Astrocyte (in vitro differentiated cells and primary cell): ENCODE measurements around the gene IFNAR1. TPM values are rescaled to one million over a fixed set of nuclear protein-coding genes. Genes with fewer than 3 reads are reported as not detected.

Experiments used
- DNase-seq: peaks from one replicate; pipeline ENCODE4 v3.0.0-alpha.2; 2010; ENCODE audit warnings: low read depth
- FAIRE-seq: peaks from 2 replicates; lab custom pipeline; 2011; peaks lifted over from hg19 to GRCh38; lab: Jason Lieb, UNC
- H2AFZ ChIP-seq: 2 replicates; pipeline ENCODE4 v1.6.0; 2012; ENCODE audit warnings: low read depth, low read length, inconsistent platforms
- H3K27ac ChIP-seq: 2 replicates; pipeline ENCODE4 v1.5.1; 2011; ENCODE audit warnings: low read depth, low read length, inconsistent platforms
- H3K27me3 ChIP-seq: 2 replicates; pipeline ENCODE4 v1.6.0; 2011; ENCODE audit warnings: low read length, inconsistent platforms; ENCODE audit not compliant: insufficient read depth
- H3K36me3 ChIP-seq: 2 replicates; pipeline ENCODE4 v1.5.1; 2011; ENCODE audit warnings: low read length, inconsistent platforms; ENCODE audit not compliant: insufficient read depth
- H3K4me1 ChIP-seq: 2 replicates; pipeline ENCODE4 v1.5.1; 2011; ENCODE audit warnings: low read length, inconsistent platforms; ENCODE audit not compliant: insufficient read depth
- H3K4me2 ChIP-seq: 2 replicates; pipeline ENCODE4 v1.6.0; 2012; ENCODE audit warnings: low read length, inconsistent platforms
- H3K4me3 ChIP-seq: 2 replicates; pipeline ENCODE4 v1.5.1; 2011; ENCODE audit warnings: low read depth, mild to moderate bottlenecking, low read length, inconsistent platforms; ENCODE audit not compliant: insufficient read depth
- H3K79me2 ChIP-seq: 2 replicates; pipeline ENCODE4 v1.6.0; 2012; ENCODE audit warnings: mild to moderate bottlenecking, low read length, inconsistent platforms; ENCODE audit not compliant: insufficient read depth
- H3K9ac ChIP-seq: 2 replicates; pipeline ENCODE4 v1.6.0; 2012; ENCODE audit warnings: mild to moderate bottlenecking, low read length, inconsistent platforms
- H3K9me3 ChIP-seq: 2 replicates; pipeline ENCODE4 v1.5.1; 2012; ENCODE audit warnings: low read depth, mild to moderate bottlenecking, low read length, inconsistent platforms; ENCODE audit not compliant: insufficient read depth
- H4K20me1 ChIP-seq: 2 replicates; pipeline ENCODE4 v1.6.0; 2012; ENCODE audit warnings: low read length, inconsistent platforms; ENCODE audit not compliant: insufficient read depth
- H3K27ac Mint-ChIP-seq: one replicate; pipeline ENCODE4 v1.8.0; 2021; ENCODE audit warnings: mild to moderate bottlenecking, mixed read lengths; ENCODE audit not compliant: unreplicated experiment
- H3K27me3 Mint-ChIP-seq: one replicate; pipeline ENCODE4 v1.8.0; 2021; ENCODE audit warnings: low read depth, mixed read lengths; ENCODE audit not compliant: unreplicated experiment
- H3K36me3 Mint-ChIP-seq: one replicate; pipeline ENCODE4 v1.8.0; 2021; ENCODE audit warnings: low read depth, mixed read lengths; ENCODE audit not compliant: unreplicated experiment
- H3K4me1 Mint-ChIP-seq: one replicate; pipeline ENCODE4 v1.8.0; 2021; ENCODE audit warnings: low read depth, mixed read lengths; ENCODE audit not compliant: unreplicated experiment
- H3K4me3 Mint-ChIP-seq: one replicate; pipeline ENCODE4 v1.8.0; 2021; ENCODE audit warnings: mild to moderate bottlenecking, moderate library complexity, mixed read lengths; ENCODE audit not compliant: unreplicated experiment
- H3K9me3 Mint-ChIP-seq: one replicate; pipeline ENCODE4 v1.8.0; 2021; ENCODE audit warnings: mild to moderate bottlenecking, mixed read lengths; ENCODE audit not compliant: unreplicated experiment
- EZH2 ChIP-seq: IDR thresholded peaks from 2 replicates; pipeline ENCODE4 v1.6.1; 2012; ENCODE audit warnings: mild to moderate bottlenecking, low read length, inconsistent platforms; ENCODE audit not compliant: insufficient read depth
- total RNA-seq: library from RNA; stranded (reverse); gene quantifications from 2 replicates; pipeline ENCODE4 v1.2.1, GENCODE V29; 2021
- TF ChIP-seq, protein P1 (sequence below): IDR thresholded peaks from 2 replicates; pipeline ENCODE4 v1.5.1; 2011; ENCODE audit warnings: low read depth, mild to moderate bottlenecking, inconsistent platforms, low read length, moderate library complexity; ENCODE audit not compliant: insufficient read depth

IFNAR1 gene
- total RNA-seq, 1 donor from 2014 or later = 44.0 TPM

DNA sequence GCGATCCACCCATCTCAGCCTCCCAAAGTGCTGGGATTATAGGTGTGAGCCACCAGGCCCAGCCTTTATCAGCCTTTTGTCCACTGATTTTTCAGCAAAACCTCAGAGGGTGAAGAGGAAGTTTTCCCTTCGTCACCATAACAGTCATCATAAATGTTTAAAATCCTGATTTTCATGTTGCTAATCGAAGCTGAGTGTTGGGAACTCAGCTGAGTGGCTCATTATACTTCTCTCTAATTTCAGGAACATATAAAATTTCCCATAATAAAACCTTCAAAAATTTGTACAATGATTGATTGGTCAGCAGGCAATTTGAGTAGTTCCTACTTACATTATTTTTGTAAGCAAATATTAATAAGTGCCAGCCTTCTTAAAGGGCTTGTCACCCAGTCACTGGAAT lies 46.6 kb downstream of the IFNAR1 start:
- Mint-ChIP-seq H3K27me3 (no peaks in the 10 kb centered on the region), H3K27ac (no peak overlapping the region)
- no peak overlapping the region for H3K4me3 ChIP-seq

GRCh38 chr21:33372582-33372981 lies 47.8 kb downstream of the IFNAR1 start:
- Histone ChIP-seq H3K79me2 (no peaks in the 10 kb centered on the region), H3K27ac (no peak overlapping the region), H3K4me1 (peaks cover 4% of the 10 kb centered on the region), H3K4me3 (no peak overlapping the region), H3K4me2 (no peak overlapping the region), H3K27me3 (no peaks in the 10 kb centered on the region), H3K36me3 (no peaks in the 10 kb centered on the region), H4K20me1 (no peaks in the 10 kb centered on the region), H3K9me3 (peaks cover 15% of the 10 kb centered on the region), H3K9ac (no peak overlapping the region), H2AFZ (no peak overlapping the region)
- DNase-seq = no peak
- Mint-ChIP-seq H3K27me3 (peaks cover 2% of the 10 kb centered on the region), H3K9me3 (peaks cover 22% of the 10 kb centered on the region), H3K4me1 (no peaks in the 10 kb centered on the region), H3K36me3 (peaks cover 8% of the 10 kb centered on the region), H3K27ac (no peak overlapping the region), H3K4me3 (no peak overlapping the region)
- no peak for FAIRE-seq
- no peak for TF ChIP-seq EZH2
- TF ChIP-seq, protein P1, sequence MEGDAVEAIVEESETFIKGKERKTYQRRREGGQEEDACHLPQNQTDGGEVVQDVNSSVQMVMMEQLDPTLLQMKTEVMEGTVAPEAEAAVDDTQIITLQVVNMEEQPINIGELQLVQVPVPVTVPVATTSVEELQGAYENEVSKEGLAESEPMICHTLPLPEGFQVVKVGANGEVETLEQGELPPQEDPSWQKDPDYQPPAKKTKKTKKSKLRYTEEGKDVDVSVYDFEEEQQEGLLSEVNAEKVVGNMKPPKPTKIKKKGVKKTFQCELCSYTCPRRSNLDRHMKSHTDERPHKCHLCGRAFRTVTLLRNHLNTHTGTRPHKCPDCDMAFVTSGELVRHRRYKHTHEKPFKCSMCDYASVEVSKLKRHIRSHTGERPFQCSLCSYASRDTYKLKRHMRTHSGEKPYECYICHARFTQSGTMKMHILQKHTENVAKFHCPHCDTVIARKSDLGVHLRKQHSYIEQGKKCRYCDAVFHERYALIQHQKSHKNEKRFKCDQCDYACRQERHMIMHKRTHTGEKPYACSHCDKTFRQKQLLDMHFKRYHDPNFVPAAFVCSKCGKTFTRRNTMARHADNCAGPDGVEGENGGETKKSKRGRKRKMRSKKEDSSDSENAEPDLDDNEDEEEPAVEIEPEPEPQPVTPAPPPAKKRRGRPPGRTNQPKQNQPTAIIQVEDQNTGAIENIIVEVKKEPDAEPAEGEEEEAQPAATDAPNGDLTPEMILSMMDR = no peak

More for the DNA sequence above, 46.6 kb downstream of the IFNAR1 start:
- no peaks in the 10 kb centered on the region for H3K4me1 Mint-ChIP-seq
- peaks cover 4% of the 10 kb centered on the region for H3K4me1 ChIP-seq
- no peaks in the 10 kb centered on the region for H3K79me2 ChIP-seq
- no peak overlapping the region for H3K27ac ChIP-seq
- peaks cover 28% of the 10 kb centered on the region for H3K9me3 Mint-ChIP-seq
- H3K36me3 ChIP-seq = no peaks in the 10 kb centered on the region
- H3K4me2 ChIP-seq = no peak overlapping the region
- no peak for DNase-seq
- H3K27me3 ChIP-seq = no peaks in the 10 kb centered on the region
- H3K36me3 Mint-ChIP-seq = peaks cover 12% of the 10 kb centered on the region
- no peak overlapping the region for H3K9ac ChIP-seq
- H4K20me1 ChIP-seq = no peaks in the 10 kb centered on the region
- no peak overlapping the region for H3K4me3 Mint-ChIP-seq
- H3K9me3 ChIP-seq = peaks cover 23% of the 10 kb centered on the region
- TF ChIP-seq, protein P1 = no peak
- TF ChIP-seq EZH2 = no peak
- no peak overlapping the region for H2AFZ ChIP-seq
- no peak for FAIRE-seq

DNA sequence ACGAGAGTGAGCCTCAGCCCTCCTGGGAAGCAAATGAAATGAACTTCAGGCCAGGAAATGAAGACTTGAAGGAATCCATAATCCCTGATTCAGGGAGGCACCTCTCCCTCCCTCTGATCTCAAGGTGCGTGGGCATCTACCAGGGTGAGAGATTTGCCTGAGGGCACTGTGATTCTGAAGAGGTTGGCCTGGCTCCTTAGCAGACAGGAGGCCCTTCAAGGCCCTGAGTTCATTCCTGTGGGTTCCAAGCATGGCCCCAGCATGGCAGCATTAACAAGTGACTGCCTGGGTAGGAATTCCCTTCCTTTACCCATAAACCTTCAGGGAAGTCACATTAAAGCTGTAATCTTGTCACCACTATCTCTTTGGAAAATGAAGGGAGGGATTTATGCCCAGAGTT lies 48.7 kb downstream of the IFNAR1 start:
- no peak for TF ChIP-seq EZH2
- TF ChIP-seq, protein P1 = no peak
- H4K20me1 ChIP-seq = no peaks in the 10 kb centered on the region
- no peak overlapping the region for H3K27ac Mint-ChIP-seq

More for the DNA sequence above, 48.7 kb downstream of the IFNAR1 start:
- Histone ChIP-seq H3K36me3 (no peaks in the 10 kb centered on the region), H2AFZ (no peak overlapping the region), H3K4me3 (no peak overlapping the region), H3K27me3 (no peaks in the 10 kb centered on the region), H3K9me3 (peaks cover 9% of the 10 kb centered on the region), H3K79me2 (no peaks in the 10 kb centered on the region), H3K4me1 (peaks cover 4% of the 10 kb centered on the region), H3K9ac (no peak overlapping the region), H3K4me2 (no peak overlapping the region), H3K27ac (no peak overlapping the region)
- DNase-seq = no peak
- H3K9me3 Mint-ChIP-seq = peaks cover 19% of the 10 kb centered on the region
- peaks cover 2% of the 10 kb centered on the region for H3K27me3 Mint-ChIP-seq
- no peaks in the 10 kb centered on the region for H3K4me1 Mint-ChIP-seq
- H3K36me3 Mint-ChIP-seq = peaks cover 6% of the 10 kb centered on the region
- FAIRE-seq = no peak
- H3K4me3 Mint-ChIP-seq = no peak overlapping the region
